HG03039 (cell line): ENCODE measurements around the gene SDCCAG8.
A peak's percentile ranks its signal among the peaks of the same experiment; 100 is the strongest.

Experiments
- ATAC-seq: cut with Tn5 transposase; IDR thresholded peaks from one replicate; pipeline ENCODE4 v1.9.1; 2021; ENCODE audit warnings: mild to moderate bottlenecking, moderate library complexity; ENCODE audit not compliant: unreplicated experiment

Gene SDCCAG8

DNA sequence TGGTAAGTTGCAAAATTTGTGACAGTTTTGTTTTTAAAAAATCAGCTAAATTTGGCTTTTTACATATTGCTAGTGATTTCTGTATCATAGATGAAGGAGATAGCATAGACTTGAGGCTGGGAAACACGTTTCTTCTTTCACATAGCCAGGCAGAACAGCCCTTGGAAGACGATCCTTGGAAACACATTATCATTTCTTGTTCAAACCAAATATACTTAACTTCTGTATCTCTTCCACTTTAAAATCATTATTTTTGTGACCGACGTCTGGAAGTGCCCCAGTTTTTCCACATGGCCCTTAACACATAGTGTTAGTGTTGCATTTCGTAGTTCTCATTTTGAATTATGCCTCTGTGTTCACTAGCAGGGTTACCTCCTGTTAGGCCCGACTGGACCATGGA is 193.5 kb downstream of the SDCCAG8 start:
- ATAC-seq, result no peak

DNA sequence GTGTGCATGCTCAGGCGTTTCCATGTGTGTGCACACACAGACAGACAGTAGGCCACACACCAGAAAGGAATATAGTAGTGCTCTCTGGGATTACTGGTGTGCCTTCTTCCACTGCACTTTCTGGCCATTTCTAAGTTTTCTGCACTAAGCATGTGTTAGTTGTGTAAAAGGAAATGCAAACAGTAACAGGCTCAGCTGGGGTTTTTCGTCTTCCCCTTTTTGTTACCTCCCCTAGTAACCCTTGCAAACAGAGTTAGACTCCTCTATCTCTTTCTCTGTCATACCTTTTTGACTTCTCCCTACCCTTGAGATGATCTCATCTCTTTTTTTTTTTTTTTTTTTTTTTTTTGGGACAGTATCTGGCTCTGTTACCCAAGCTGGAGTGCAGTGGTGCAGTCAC is 196.3 kb downstream of the SDCCAG8 start:
- ATAC-seq, result no peak

DNA sequence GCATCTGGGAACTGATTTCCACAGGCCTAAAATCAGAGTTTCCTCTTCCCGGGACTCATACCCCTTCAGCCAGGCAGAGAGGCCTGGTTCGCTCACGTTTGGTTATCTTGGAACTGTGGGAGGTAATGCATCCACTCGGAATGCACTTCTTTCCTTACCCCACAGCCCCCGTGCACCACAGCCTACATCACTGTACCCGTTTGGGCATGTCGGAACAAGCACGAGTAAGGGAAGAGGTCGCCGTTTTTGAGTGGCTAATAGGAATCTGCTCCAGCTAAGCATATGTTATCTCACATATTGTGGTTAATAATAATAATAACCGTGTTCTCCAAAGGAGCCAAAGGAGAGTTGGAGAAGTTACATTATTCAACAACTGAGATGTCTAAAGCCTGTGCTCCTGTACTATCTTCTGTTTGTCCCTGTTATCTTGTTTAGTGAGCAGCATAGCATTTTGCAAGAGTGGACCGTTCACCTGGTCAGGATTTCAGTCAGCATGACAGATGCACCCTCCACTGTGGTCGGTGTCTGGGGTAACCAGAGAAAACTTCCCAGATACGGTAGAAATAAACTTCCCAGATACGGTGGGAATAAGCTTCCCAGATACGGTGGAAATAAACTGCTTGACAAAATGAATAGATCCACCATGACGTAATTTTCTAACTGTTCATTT is 198.6 kb downstream of the SDCCAG8 start:
- no peak for ATAC-seq

DNA sequence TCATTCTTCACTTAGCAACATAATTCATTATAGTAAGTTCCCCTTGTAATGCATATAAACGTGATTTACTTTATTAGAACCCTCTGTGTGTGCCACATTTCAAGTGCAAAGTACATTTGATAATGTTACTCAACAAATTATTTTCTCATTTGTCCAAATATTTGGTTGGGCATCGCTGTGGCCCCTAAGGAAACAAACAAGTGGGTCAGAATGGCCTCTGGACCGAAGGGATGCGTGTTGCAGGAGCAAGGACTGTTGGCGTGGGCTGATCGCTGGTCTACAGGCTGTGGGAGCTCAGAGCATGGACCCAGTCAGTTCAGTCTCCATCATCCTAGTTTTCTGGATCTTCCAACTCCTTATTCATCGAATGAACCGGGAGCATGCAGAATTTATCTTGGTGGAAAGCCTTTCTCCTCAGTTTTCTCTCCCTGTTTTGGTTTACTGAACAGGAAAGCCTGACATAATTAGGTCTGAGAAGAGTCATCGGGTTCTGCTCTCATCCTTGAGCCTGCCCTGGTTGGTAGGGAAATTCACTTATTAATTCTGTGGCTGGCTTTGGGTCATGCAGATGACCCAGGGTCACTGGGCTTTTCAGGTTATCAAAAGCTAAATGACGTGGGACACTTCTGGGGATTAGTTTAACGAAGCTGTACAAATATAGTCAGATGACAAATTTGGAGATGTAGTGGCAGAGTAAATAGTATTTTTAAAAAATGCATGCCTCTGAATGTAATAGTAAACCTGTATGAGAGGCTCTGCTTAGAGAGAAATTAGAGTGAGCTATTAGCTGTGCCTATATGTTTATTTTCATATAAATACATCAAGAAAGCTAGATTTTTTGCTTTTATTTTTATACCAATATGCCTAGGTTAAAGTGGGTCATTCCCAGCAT is 200.2 kb downstream of the SDCCAG8 start:
- no peak for ATAC-seq

DNA sequence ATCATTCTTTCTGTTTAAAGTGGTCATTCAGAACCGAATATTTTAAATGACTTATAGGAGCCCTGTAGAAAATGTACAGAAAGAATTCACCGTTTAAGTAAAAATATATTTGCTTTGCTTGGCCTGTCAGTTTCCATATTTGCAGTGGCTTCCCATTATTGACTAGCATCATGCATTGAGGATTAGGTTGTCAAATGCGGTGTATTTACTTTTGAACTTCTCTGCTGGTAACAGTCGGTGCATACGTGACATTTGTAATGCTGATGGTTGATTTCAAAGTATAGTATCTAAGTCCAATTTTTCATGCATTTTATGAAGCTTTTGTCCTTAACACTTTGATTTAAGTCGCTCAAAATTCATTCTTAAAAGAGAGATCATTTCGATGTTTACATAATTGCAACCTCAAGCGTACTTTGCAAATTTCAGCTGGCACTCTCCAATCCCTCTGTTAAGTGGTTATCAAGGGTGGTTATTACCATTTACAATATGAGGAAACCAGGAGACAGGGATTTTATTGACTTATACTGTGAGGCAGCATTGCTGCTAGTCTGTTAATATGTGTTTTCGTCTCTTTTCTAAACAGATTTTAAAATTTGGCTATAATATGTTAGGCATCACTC is 201.6 kb downstream of the SDCCAG8 start:
- ATAC-seq, result no peak

DNA sequence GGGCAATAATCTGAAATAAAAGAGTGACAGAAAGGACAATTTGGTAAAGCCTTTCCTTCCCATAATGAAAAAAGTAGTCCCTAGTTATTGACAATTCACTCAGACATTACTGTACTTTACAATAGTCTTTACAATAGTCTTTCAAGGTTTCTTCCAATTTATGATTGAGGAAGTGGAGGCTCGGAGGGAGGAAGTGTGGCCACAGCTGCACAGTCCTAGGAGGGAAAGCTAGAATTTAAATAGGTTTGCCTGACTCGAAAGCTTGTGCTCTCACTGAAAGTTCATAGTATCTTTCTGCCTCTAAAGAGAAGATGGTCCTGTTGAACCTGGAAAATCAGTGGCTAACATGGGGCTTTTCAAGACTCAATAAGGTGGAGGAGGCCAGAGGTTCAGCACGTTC is 203.2 kb downstream of the SDCCAG8 start:
- no peak for ATAC-seq

DNA sequence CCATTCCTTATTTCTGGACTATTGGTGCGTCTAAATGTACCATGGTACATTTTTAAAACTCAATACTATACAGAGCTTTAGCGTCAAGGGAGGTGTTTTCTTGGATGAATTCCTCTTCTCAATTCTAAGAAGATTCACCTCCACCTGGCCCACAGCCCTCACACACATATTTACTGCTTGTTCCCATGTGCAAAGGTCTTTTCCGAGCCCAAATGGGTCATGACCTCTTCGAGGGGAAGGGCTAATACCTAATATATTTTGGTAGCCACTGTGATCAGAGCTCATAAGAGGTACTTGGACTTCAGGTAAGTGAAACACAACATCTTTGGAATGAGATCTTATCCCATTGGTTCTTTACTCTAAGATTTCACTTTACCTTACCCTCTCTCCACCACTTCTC is 205.9 kb downstream of the SDCCAG8 start:
- no peak for ATAC-seq

DNA sequence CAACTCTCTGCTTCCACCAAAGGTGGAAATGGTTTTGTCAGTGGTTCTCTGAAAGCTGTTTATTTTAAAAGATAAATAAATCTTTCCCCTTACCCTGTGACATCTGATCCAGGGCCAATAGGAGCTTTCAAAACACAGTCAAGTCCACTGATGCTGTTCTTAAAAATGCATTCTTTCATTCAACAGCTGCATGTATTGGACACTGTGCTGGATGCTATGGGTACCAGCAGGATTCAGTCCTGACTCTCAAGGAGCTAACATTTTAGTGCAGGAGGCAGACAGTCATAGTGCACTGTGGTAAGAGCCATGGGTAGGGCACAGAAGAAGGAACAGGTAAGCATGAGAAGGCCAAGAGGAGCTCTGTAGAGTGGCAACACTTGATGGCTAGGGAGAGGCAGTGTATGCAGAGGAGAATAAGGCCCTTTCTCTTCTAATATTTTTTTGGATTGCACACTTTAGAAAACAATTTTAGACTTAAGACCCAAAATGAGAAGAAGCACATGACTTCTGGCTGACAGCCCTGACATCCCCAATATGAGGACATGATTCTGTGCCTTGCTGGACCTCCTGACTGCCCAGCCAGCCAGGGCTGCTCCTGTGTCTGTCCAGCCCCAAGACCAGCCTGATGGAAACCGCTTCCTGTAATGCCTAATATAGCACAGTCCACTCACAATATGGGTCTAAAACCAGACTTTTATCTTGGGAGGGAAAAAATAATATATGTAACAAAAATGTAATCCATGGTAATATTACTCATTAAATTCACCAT is 207.3 kb downstream of the SDCCAG8 start:
- ATAC-seq, result no peak

DNA sequence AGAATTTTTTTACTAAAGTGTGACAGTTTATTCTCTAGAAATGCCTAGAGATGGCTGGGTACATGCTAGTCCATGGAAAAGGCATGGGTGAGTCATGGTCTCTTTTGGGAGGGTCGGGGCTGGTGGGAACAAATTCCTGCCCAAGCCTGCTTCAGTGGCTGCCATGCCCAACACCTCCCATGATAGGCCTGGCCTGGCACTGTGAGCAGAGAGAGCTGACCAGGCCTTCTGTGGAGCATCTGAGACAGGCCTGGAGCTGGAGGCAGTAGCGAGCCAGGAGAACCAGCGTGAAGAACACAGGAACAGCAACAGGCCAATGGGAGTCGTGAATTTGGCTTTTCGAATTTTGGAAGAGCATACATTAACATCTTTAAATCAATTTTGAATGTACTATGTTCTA is 209.2 kb downstream of the SDCCAG8 start:
- ATAC-seq, result no peak

DNA sequence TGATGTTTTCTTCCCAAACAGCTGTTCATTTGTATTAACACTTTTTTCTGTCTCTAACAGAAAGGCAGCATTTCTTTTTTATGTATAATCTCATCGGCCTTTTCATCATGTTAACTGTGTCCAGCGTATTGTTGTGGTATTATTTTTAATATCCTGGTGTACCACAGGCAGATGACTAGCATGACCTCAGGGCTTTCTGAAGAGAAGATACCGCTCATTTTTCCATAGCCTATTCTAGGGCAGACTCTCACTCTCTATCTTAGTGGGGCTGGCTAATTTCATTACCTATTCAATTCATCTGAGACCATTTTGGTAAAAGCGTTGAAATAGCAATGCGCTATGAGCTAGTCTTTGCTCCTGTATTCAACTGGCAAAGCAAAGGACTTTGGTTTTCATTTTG is 209.9 kb downstream of the SDCCAG8 start:
- peak; percentile 55 for ATAC-seq

DNA sequence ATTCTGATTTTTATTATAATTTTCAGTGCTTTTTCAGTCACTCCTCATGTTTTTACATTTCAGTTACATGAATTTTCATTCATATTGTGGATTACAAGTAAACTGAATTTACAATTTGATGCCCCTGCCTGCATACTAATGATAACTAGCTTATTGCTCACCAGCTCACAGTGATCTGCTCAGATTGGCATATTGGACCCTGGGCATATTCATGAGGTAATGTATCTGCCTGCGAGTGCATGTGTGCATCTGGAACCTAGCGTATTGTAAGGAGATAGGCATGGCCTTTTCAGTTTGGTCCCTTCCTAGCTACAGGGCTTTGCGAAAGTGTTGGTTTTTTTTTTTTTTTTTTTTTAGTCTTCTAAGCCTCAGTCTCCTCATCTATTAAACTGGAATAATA is 213.7 kb downstream of the SDCCAG8 start:
- ATAC-seq, result no peak

DNA sequence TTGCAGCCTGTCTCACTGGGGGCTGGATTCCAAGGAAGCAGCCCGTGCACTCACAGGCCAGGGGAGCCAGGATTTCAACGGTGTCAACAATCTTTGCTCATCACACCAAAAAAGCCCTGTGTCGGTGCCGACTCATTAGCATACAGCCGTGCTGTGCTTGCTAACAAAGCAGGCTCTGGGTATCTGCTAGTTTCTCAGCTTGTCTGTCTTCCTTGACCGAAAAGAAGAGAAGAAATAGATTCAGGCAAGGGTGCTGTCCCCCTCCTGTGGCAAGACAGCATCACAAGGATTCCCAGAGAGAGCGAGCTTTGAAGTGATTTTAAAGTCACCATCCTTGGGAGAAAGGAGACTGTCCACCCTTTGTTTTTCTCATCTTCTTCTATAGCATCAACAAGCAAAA is 214.7 kb downstream of the SDCCAG8 start:
- no peak for ATAC-seq

DNA sequence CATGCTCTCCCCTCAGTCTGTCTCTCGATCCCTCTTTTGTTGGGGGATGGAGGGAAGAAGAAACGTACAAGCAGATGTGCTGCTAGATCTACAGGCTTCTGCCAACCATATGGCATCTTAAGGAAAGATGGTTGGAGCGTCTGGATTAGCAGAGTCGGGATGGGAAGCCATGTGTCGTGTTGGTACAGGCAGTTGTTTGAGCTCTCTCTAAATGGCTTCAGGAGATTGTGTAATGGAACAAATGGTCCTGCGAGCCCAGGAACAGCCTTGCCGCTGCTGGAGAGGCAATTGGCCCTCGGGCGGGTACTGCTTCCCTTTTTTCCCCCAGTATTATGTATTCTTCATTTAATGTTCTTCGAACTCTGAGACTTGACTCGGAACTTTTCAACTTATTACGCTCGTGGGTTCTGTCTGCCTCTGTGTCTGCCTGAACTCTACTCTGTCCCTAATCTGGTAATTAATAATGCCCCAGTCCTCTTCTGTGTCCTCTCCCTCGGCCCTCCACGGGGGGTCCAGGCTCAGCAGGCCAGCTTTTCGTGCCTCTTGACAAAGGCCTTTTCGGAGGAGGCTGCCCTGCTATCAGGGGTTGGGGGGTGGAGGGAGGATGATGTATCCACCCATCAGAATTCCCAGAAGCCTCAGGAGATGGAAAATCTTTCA is 215.3 kb downstream of the SDCCAG8 start:
- ATAC-seq, result no peak

DNA sequence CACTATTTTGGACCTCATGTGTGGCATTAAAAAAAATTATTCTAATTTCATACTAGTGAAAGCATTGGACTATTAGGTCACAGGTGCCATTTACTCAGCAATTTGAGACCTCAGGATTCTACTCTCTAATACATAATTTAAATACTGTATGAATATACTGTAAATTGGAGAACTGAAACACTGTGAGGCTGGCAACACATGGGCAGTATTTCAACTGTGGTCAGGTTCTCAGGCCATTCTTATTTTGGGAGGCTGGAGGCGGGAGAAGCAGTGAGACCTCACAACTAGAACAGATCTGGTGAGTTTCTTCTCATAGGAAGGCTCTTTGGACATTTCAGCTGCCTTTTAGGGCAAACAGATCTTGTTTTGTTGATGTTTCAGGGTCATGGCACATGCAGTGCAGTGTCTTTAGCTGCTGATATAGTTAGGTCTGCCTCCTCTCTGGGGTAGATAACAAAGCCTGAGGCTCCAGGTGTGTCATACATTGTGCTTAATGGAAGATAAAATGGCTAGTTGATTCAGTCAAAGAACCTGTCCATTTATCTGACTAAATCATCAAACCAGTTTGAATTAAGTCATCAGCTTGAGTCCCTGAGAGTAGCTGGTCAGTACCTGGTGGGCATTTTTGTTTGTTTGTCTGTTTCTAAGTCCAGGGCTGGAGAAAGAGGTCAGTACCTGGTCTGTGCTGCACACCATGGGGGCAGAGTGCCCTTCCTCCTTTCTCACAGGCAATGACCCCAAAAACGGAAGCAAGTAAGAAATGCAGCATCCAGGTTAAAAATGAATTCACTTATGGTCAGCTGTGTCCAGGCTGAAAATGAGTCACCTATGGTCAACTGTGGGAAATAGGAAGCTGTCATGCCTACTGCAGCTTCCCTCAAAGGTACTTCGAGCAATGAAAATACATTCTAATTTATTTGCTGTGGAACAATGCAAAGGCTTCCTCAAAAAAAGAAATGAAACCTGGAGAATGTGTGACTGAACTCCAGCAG is 216.2 kb downstream of the SDCCAG8 start:
- ATAC-seq, result no peak

DNA sequence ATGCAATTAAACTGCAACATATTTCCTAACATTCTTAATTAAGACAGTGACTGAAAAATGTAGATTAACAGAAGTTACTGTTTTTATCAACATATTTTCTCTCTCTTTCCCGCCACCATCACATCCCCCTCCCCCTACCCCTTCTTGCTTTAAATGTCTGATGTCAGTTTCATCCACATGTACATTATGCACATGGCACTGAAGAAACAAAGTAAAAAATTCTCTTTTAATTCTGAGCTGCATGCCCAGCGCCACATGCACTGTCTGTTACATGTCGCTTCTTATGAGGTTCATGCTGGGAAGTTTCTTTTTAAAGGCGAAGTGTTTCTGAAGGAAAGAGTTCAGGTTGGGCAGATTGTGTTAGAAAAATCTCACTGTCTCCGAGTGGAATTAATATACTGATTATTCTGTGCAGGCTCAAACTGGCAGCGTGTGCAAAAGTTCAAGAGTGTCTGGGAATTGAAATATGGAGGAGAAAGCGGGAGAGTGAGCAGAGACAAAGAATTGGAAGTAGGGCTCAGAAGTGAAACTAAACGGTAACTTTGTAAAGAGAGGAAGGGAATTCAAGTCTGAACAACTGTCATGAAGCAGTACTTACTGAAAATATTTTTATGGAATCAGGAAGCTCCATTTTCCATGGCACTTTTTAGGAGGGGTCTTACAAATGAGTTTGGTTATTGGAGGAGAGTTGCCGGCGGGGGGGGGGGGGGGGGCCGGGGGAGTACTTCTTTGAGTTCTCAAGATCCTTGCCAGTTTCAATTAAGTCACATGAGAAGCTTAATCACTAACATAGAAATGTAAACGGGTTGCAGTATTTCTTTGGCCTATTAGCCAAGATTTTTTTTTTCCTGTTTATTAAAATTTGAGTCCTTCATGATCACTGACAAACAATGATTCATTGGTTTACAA is 217.6 kb downstream of the SDCCAG8 start:
- no peak for ATAC-seq

DNA sequence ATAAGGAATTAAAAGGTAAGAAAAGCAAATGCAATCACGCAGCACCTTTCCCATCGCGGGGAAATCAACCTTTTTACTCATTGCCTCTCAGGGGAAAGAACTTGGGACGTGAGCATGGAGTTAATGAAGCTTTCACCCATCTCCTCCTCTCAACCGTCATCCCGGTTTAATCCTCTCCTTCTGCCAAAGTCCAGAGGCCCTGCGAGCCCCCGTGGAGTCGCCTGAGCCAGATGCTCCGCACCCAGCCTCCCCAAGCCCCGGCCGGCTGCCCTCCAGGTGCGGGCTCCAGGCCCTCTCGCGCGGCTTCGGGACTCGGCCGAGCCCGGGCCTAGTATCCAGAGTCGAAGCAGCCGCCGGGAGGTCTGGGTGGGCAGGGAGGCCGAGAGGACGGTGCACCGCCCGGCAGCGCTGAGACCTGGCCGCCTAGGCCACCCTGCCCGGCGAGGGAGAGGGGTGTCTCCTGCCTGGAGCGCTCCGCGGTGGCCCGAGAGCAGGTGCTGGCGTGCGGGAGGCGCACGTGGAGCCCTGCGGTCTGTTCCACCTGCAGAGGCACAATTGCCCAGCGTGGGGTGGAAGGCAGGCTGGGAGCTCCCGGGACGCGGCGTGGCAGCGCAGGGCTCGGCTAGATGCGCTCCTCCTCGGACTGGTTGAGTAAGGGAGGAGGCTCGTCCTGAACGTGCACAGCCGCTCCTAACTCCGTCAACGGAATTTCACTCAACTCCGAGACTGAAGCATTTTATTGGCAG is 218.5 kb downstream of the SDCCAG8 start:
- no peak for ATAC-seq

DNA sequence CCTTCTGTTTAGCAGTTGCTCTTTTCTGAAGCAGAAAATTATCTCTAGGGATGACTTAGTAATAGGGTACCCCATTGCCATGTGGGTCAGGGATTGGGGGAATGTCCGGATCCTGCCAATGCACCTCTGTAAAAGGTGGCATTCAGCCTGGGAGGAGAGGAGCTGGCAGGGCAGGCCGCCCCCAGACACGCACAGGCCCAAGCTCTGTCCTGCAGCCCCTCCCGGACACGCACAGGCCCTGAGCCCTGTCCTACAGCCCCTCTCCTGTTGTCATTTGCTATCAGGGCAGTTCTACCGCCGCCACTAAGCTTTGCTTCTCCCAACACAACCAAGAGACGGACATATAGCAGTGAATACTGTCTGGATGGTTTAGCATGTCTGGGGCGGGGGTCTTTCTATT is 219.1 kb downstream of the SDCCAG8 start:
- no peak for ATAC-seq

DNA sequence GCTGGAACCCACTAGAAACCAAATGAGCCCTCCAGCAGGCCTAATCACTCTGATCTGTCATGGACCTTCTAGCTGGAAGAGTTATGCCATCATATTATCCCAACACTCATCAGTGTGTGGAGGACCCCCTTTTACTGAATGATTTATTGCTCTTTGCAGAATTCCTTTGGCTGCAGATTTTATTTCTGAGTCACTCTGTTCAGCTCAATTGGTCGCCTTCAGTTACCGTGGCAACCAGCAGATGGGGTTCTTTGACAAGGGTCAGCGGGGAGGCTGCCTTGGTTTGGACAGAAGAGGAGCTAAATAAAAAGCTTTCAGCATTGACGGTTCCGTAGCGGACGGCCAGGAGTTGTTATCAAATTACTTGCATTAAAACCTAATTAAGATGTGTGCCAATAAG is 220.1 kb downstream of the SDCCAG8 start:
- no peak for ATAC-seq
